ENCODE measurements around the gene UBE2R2.

DNA sequence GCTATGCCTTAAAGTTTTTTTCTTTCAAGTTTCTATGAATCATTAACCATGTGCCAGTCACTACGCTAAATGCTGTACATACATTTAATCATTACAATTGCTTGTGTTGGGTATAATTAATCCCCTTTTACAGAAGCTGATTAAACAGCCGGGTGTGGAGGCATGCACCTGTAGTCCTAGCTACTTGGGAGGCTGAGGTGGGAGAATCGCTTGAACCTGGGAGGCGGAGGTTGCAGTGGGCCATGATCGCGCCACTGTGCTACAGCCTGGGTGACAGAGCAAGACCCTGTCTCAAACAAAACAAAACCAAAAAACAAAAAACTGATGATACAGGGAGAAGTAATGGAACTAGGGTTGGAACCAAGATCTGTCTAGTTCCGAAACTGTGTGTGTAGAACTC is 1.2 kb upstream of the UBE2R2 start:
- TF ChIP-seq, protein P1, sequence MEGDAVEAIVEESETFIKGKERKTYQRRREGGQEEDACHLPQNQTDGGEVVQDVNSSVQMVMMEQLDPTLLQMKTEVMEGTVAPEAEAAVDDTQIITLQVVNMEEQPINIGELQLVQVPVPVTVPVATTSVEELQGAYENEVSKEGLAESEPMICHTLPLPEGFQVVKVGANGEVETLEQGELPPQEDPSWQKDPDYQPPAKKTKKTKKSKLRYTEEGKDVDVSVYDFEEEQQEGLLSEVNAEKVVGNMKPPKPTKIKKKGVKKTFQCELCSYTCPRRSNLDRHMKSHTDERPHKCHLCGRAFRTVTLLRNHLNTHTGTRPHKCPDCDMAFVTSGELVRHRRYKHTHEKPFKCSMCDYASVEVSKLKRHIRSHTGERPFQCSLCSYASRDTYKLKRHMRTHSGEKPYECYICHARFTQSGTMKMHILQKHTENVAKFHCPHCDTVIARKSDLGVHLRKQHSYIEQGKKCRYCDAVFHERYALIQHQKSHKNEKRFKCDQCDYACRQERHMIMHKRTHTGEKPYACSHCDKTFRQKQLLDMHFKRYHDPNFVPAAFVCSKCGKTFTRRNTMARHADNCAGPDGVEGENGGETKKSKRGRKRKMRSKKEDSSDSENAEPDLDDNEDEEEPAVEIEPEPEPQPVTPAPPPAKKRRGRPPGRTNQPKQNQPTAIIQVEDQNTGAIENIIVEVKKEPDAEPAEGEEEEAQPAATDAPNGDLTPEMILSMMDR (IDR thresholded peaks at IDR 0.05 in 8 of 11, conservative IDR thresholded peaks at IDR 0.05 in 3 of 11): no peak
- TF ChIP-seq POLR2A (IDR thresholded peaks at IDR 0.05): no peak
